DMS53 treated with DMSO at 0.1 percent for 48 hours (cell line): ENCODE results near the gene RHOU.

Source experiments
- DNase-seq: peaks from one replicate; lab custom pipeline; 2025; ENCODE audit not compliant: unreplicated experiment; lab: John Stamatoyannopoulos, UW

Gene RHOU

DNA sequence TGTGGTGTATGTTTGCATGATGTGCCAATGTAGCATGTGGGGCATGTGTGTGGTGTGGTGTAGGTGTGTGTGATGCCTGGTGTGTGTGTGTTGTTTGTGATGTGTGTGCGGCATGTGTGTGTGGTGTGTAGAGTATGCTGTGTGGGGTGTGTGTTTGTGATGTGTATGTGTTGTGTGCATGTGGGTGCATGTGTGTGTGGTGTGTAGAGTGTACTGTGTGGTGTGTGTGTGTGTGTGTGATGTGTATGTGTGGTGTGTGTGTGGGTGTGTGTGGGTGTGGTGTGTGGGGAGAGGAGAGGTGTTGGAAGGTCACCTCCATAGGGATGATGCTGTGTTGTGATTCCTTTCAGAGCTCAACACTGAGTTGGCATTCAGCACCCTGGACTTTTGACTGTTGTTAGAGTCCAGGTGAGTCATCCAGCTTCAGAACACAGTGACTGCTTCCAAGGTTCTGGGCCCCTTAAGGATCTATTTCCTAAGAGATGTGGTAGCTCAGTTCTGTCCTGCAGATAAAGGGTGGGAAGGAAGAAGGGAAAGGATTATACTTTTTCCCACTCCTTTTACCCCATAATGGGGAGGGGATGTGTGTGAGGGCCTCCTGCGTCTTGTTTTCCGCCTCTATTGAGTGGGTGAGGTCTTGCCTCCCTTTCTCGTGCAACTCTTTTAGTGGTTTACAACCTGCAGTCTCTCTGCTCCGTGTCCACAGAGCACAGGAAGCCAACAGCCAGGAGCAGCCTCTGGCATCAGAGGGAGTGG lies 47.6 kb downstream of the RHOU start:
- DNase-seq, result peak; percentile 37

GRCh38 chr1:228783418-228784040 lies 48.2 kb downstream of the RHOU start:
- DNase-seq, result no peak

GRCh38 chr1:228784181-228784580 lies 48.9 kb downstream of the RHOU start:
- DNase-seq, result no peak

GRCh38 chr1:228785366-228786330 lies 50.4 kb downstream of the RHOU start:
- no peak for DNase-seq

- DNase-seq, result no peak
Measured at GRCh38 chr1:228786361-228787129, 51.3 kb downstream of the RHOU start.

DNA sequence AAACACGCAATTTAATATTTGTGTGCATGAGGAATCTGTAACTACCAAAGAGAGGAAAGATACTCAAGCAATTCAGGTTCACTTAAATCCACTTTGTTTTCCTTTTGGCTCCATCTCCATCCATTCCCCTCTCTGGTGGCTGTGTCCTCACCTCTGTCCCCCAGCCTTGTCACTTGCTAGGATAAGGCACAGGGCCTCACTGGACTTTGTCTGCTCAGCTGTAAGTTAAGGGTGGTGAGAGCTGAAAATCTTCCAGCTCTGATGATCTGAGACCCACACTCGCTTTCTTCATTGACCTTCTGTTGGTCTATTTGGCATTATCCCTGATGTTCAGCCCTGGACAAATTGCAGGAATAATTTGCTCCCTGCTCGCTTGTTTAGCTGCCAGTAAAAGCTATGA lies 56.5 kb downstream of the RHOU start:
- DNase-seq, result no peak

GRCh38 chr1:228792601-228793000 lies 57.3 kb downstream of the RHOU start:
- DNase-seq, result no peak

- no peak for DNase-seq
Measured at GRCh38 chr1:228793032-228793431, 57.8 kb downstream of the RHOU start.

GRCh38 chr1:228794173-228794572 lies 58.9 kb downstream of the RHOU start:
- DNase-seq, result no peak

GRCh38 chr1:228794810-228795209 lies 59.5 kb downstream of the RHOU start:
- DNase-seq, result no peak

DNA sequence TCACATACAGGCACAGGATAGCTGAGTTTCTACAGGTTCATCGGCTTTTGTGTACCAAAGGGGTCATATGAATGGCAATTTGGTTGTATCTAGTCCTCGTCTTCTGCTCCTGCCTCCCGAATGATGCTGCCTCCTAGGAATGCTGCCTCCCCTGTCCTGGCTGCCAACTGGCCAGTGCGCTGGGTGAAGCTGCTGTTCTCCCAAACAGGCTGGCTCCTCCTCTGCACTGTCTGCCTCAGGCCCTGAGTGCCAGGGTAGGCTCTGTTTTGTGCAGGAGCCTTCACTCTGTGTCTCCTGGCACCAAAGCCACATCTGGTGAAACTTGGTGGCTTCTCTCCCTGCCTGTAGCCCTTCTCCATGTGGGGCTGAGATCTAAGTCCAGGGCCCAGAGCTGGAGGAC lies 60.3 kb downstream of the RHOU start:
- no peak for DNase-seq
